Neural crest cell (in vitro differentiated cells): ENCODE data around the gene HELZ2. TPM values are rescaled to one million over a fixed set of nuclear protein-coding genes. Genes with fewer than 3 reads are reported as not detected.

ENCODE experiments used
- DNase-seq: peaks from one replicate; pipeline ENCODE4 v3.0.0; 2021; ENCODE audit warnings: low read depth, mixed read lengths, low spot score
- H3K27ac Mint-ChIP-seq: one replicate; pipeline ENCODE4 v1.8.0; 2021; ENCODE audit warnings: mild to moderate bottlenecking, mixed read lengths; ENCODE audit not compliant: unreplicated experiment
- H3K27me3 Mint-ChIP-seq: 2 replicates; pipeline ENCODE4 v1.8.0; 2021; ENCODE audit warnings: low read depth, mild to moderate bottlenecking, mixed read lengths
- H3K36me3 Mint-ChIP-seq: 2 replicates; pipeline ENCODE4 v1.8.0; 2021; ENCODE audit warnings: low read depth, mild to moderate bottlenecking, mixed read lengths
- H3K4me1 Mint-ChIP-seq: 2 replicates; pipeline ENCODE4 v1.8.0; 2021; ENCODE audit warnings: mixed read lengths
- H3K4me3 Mint-ChIP-seq: one replicate; pipeline ENCODE4 v1.8.0; 2021; ENCODE audit warnings: mild to moderate bottlenecking, mixed read lengths
- H3K9me3 Mint-ChIP-seq: 2 replicates; pipeline ENCODE4 v1.8.0; 2021; ENCODE audit warnings: mixed read lengths
- total RNA-seq: library from RNA; stranded (reverse); gene quantifications from 2 replicates; pipeline ENCODE4 v1.2.1, GENCODE V29; 2021
- TF ChIP-seq, protein P1 (sequence below): fragments of 200-600 bp; sonication (generic); conservative IDR thresholded peaks from 2 replicates; pipeline ENCODE4 v1.5.0; 2021; ENCODE audit warnings: antibody characterized with exemption, mild to moderate bottlenecking

Gene HELZ2
- total RNA-seq, 1 donor from 2014 or later: 22.3 TPM

DNA sequence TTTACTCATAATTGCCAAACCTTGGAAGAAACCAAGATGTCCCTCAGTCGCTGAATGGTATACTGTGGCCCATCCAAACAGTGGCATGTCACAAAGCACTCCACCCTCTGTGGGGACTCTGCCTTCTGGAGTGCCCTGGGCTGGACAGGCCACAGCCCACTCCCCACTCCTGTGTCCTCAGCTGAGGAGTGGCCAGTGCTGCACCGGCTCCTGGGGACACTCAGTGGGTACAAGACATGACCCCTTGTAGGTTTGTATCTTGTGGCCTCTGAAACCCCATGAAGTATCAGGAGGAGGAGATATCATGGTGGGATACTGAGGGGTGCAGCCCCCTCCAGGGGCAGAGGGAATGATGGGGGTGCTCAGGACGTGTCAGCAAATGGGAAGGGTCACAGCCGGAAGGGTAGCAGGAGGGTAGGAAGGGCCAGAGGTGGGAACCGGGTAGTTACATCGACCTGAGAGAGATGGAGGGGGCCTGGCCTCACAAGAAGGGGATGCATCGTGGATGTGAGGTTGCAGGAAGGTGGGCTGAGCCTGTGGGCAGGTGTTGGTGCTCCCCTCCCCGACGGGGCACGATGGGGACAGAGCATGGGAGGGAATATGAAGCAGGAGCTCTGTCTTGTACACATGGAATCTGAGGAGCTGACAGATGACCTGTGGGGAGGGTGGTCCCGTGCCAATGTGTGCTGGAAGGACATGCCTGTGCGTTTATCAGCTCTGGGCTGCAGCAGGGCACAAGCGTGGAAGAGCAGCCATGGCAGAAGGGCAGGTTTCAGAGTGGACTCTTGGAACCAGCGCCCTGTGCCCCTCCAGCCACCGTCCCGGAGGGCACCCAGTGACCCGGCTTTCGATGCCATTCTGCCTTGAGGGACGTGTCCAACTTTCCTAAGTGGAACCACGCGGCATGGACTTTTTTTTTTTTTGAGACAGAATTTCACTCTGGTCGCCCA lies 11.9 kb upstream of the HELZ2 start:
- no peaks in the 10 kb centered on the region for H3K9me3 Mint-ChIP-seq
- no peak for DNase-seq
- H3K4me3 Mint-ChIP-seq: no peak overlapping the region
- H3K4me1 Mint-ChIP-seq: peaks cover 17% of the 10 kb centered on the region
- H3K27ac Mint-ChIP-seq: no peak overlapping the region
- H3K36me3 Mint-ChIP-seq: peaks cover 2% of the 10 kb centered on the region
- TF ChIP-seq, protein P1, sequence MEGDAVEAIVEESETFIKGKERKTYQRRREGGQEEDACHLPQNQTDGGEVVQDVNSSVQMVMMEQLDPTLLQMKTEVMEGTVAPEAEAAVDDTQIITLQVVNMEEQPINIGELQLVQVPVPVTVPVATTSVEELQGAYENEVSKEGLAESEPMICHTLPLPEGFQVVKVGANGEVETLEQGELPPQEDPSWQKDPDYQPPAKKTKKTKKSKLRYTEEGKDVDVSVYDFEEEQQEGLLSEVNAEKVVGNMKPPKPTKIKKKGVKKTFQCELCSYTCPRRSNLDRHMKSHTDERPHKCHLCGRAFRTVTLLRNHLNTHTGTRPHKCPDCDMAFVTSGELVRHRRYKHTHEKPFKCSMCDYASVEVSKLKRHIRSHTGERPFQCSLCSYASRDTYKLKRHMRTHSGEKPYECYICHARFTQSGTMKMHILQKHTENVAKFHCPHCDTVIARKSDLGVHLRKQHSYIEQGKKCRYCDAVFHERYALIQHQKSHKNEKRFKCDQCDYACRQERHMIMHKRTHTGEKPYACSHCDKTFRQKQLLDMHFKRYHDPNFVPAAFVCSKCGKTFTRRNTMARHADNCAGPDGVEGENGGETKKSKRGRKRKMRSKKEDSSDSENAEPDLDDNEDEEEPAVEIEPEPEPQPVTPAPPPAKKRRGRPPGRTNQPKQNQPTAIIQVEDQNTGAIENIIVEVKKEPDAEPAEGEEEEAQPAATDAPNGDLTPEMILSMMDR: no peak
- H3K27me3 Mint-ChIP-seq: no peaks in the 10 kb centered on the region

GRCh38 chr20:63582382-63583063 lies 8.5 kb upstream of the HELZ2 start:
- Mint-ChIP-seq H3K9me3 (no peaks in the 10 kb centered on the region), H3K27me3 (no peaks in the 10 kb centered on the region), H3K4me3 (no peak overlapping the region), H3K4me1 (peaks cover 12% of the 10 kb centered on the region), H3K36me3 (no peaks in the 10 kb centered on the region), H3K27ac (no peak overlapping the region)
- DNase-seq: no peak
- TF ChIP-seq, protein P1: no peak

DNA sequence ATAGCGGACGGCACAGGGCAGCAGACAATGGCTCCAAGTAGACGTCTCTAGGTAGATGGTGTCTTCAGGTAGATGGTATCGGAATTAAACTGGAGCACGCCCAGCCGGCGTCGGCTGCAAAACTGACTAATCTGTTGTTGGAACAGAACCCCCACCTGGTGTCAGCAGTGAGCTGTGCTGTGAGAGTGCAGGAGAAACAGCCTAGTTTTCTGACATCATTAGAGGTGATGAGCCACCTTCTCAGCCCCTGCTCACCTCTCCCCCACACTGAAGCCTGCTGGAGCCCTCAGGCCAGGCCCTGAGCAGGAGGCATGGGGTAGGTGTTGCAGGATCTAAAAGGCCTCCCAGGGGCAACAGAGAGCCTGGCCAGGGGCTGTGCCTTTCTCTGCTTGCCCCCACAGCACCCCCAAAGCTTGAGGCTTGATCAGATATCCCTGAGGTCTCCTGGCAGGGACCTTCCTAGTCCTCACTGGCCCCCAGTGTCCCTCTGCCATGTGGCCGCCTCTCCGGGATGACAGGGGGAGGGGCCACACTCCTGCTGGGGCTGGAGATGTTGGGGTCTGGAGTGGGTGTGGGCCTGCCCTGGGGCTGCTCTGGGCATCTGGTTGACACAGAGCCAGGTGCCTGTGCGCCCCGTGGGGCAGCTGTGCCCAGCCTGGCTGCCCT lies 6.9 kb upstream of the HELZ2 start:
- no peaks in the 10 kb centered on the region for H3K36me3 Mint-ChIP-seq
- H3K27me3 Mint-ChIP-seq: no peaks in the 10 kb centered on the region
- no peak for DNase-seq
- no peak overlapping the region for H3K4me3 Mint-ChIP-seq
- H3K9me3 Mint-ChIP-seq: no peaks in the 10 kb centered on the region
- H3K27ac Mint-ChIP-seq: no peak overlapping the region
- H3K4me1 Mint-ChIP-seq: peaks cover 12% of the 10 kb centered on the region
- TF ChIP-seq, protein P1: peak; percentile 46

DNA sequence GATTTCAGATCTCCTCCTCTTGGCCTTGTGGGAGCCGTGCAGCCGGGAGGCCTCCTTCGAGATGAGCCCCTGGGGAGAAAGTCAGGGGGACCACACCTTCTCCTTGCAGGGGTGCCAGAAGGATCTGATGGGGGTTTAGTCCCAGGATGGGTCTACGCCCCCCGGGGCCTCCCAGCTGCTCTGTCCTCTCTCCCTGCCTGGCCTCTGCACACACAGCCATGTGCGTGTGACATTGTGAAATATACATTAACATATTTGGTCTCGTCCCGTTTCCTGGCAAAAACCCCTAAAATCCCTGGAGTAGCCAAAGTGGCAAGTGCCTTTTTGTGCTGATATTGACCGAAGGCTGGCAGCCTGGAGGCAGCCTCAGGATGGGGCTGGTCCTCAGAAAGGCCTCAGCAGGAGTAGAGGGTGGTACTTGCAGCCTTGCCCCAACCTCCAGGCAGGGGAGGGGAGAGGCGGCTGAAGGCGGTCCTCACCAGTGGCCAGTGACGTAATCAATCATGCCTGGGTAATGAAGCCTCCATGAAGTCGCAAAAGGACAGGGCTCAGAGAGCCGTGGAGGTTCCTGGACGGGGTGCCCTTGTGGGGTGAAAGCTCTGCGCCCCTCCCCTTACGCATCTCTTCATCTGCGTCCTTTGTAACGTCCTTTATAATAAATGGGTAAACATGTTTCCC lies 5.1 kb upstream of the HELZ2 start:
- Mint-ChIP-seq H3K9me3 (no peaks in the 10 kb centered on the region), H3K36me3 (no peaks in the 10 kb centered on the region), H3K27me3 (no peaks in the 10 kb centered on the region), H3K4me1 (peaks cover 14% of the 10 kb centered on the region), H3K27ac (no peak overlapping the region), H3K4me3 (peak overlapping the region; percentile 23)
- DNase-seq: no peak
- TF ChIP-seq, protein P1: no peak
